Measurements from ENCODE around the gene LRRC28.

The LRRC28 gene

GRCh38 chr15:99438691-99439523 is 187.6 kb downstream of the LRRC28 start:
- DNase-seq, result no peak

DNA sequence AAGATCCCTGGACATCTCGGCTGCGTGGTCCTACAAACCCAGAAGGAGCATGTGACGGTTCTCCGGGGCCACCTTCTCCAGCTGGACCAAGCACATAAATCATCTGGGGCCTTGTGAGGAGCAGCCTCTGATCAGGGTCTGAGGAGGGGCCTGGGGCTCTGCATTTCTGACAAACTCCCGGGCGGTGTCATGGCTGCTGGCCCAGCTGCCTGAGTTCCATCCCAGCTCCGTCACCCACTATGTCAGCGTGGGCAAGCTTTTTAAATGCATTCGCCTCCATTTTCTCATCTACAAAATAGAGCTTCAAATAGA is 188.2 kb downstream of the LRRC28 start:
- DNase-seq, result no peak

DNA sequence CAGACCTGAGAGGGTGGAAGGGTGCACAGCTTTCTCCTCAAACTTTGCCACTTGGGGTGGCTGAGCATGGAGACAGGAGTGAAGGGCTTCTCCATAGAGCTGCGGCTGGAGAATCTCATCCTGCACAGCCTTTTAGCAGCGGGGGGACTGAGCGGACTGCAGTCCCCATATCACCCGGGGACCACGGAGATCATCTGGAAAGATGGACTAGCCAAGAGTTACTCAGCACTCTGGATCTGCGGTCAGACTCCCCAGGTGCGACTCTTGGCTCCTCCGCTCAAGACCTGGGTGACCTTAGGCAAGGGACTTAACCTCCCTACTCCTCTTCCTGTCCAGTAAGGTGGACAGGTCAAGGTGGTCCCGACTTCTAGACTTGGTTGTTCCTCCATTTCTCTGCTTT is 188.7 kb downstream of the LRRC28 start:
- DNase-seq, result no peak

All from Kasumi-1 (cell line).